NCI-H128 (cell line): Measurements from ENCODE around the gene CHRNA3.

ENCODE experiments used
- DNase-seq: peaks from one replicate; lab custom pipeline; 2025; ENCODE audit not compliant: unreplicated experiment; lab: John Stamatoyannopoulos, UW

Gene CHRNA3

DNA sequence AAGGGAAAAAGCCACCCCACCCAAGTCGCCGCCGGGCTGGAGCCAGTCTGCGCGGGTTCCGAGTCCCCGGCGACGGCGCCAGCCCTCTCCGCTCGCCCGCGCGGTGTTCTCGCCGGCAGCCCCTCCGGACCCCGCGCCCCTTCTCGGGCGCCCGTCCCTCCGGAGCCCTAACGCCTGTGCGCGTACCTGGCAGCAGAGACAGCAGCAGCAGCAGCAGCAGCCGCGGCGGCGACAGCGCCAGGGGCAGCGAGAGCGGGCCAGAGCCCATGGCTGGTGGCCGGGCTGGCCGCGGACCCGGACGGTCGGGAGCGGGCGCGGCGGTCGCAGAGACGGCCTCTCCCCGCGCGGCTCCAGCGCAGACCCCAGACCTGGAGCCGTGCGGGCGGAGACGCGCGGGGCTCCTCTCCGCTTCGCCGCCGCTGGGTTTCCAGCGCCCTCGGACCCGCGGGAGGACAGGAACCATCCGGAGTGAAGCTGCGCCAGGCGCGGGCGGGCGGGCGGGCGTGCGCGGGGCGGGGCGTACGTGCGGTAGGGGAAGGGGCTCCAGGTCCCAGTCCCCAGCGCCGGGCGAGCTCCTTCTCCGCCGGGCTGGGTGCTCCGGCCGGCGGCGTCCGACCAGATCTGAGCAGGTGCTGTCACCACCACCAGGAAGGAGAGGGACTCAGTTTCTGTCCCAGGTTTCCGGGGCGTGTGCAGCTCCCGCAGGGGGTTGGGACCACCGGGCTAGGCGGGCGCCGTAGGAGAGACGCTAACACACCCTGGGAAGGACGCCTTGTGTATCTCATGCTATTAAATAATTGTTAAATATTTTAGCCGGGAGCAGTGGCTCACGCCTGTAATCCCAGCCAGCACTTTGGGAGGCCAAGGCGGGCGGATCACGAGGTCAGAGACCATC lies at the start of gene CHRNA3:
TSS of gene CHRNA3 (minus strand) at position 470 of the 895 bp plus-strand sequence. CDS start at position 268, 202 bp downstream.
- DNase-seq: no peak

GRCh38 chr15:78668987-78669386 lies 48.2 kb upstream of the CHRNA3 start:
- no peak for DNase-seq

- no peak for DNase-seq
Observed at GRCh38 chr15:78667578-78668236, 46.9 kb upstream of the CHRNA3 start.

DNA sequence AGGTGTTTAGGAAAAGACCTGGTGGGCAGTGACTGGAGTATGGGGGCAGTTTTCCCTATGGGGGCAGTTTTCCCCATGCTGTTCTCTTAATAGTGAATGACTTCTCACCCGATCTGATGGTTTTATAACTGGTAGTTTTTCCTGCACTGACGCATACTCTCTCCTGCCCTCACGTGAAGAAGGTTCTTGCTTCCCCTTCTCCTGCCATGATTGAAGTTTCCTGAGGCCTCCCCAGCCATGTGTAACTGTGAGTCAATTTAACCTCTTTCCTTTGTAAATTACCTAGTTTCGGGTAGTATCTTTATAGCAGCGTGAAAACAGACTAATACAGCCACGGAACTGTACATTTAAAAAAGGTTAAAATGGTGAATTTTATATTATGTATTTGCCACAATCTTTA lies 45.2 kb upstream of the CHRNA3 start:
- DNase-seq: no peak

DNA sequence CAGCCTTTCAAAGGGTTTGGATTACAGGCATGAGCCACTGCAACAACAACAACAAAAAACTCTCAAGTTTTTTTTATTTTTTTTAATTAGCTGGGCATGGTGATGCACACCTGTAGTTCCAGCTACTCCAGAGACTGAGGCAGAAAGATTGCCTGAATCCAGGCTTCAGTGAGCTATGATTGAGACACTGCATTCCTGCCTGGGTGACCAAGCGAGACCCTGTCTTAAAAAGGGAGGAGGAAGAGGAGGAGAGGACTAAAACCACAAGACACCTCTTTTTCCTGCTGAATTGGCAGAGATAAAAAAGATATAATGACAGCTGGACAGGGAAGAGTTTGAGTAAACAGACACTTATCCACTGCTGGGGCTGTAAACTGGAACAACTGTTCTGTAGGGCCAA lies 42.9 kb upstream of the CHRNA3 start:
- no peak for DNase-seq

GRCh38 chr15:78662028-78662427 lies 41.2 kb upstream of the CHRNA3 start:
- no peak for DNase-seq

- no peak for DNase-seq
Observed at GRCh38 chr15:78661001-78661400, 40.2 kb upstream of the CHRNA3 start.

DNA sequence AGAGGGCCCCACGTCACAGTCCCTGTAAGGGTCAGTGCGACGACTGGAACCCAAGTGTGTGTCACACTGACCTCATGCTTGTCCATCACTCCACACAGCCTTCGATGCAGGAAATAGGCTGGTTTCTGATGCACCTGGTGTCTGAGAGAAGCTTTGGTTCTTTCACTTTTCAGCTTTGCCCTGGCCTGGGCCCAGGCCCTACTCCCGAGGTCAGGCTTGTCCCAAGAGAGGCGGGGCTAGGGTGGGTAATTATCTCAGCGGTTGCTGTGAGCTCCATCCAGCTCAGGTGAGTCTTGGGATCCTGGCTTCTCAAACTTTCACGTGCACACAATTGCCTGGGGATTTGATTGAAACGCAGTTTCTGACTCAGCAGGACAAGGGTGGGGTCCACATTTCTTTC lies 39.8 kb upstream of the CHRNA3 start:
- no peak for DNase-seq

DNA sequence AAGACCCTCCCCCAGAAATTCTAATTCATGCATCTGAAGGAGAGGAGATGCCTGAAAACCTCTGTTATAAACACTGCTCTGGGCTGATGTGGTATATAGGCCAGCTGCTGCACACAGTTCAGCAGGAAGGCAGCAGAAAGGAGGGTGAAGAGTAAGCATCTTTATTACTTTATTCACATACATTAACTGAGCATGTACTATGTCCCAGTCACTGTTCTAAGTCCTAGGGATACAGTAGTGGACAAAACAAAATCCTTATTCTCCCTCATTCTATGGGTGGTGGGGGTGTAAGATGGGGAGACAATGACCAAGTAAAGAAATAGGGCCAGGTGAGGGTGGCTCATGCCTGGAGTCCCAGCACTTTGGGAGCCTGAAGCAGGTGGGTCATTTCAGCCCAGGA lies 38.0 kb upstream of the CHRNA3 start:
- no peak for DNase-seq

GRCh38 chr15:78654272-78654671 lies 33.5 kb upstream of the CHRNA3 start:
- DNase-seq: no peak

- no peak for DNase-seq
Observed at GRCh38 chr15:78651930-78652615, 31.3 kb upstream of the CHRNA3 start.

DNA sequence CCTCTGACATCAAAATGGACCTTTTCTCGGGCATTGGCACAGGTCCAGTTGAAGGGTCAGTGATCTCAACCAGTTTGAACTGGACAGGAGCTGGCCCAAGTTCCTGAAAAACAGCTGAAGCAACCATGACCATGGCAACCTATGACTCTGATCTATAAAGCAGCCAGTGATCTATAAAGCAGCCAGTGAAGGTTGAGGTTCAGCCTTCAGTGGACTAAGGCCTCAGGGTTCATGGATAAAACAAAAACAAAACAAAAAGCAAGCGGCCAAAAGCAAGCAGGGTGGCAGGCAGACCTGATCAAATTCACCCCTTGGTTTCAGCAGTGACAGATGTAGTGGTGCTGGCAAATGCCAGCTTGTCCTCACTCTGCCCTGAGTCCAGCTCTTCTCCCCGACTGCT lies 30.2 kb upstream of the CHRNA3 start:
- no peak for DNase-seq

GRCh38 chr15:78650022-78650421 lies 29.2 kb upstream of the CHRNA3 start:
- no peak for DNase-seq

GRCh38 chr15:78645009-78645408 lies 24.2 kb upstream of the CHRNA3 start:
- DNase-seq: no peak

GRCh38 chr15:78642331-78642730 lies 21.5 kb upstream of the CHRNA3 start:
- DNase-seq: no peak

DNA sequence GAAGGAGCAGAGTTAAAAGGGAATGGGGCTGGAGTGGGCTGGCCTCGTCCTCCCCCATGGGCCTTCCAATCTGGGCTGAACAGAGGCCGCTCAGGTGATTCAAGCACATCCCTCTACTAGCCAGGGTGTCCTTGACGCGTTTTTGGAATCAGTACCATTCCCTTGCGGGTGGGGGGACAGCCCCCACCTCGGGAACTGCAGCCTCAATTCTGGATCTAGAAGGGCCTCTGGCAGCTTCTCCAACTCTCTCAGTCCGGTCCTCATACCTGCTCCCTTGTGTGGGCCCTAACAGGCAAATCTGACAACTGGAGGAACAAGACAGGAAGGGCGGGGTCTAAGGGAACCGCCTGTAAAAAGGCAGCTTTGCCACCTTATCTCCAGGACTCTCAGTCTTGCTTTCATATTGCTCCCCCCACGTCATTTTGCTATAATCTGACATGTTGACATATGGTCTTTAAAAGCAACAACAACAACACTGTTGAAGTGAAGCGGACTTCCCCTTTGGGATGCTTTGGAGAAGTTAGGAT lies 21.0 kb upstream of the CHRNA3 start:
- DNase-seq: no peak

DNA sequence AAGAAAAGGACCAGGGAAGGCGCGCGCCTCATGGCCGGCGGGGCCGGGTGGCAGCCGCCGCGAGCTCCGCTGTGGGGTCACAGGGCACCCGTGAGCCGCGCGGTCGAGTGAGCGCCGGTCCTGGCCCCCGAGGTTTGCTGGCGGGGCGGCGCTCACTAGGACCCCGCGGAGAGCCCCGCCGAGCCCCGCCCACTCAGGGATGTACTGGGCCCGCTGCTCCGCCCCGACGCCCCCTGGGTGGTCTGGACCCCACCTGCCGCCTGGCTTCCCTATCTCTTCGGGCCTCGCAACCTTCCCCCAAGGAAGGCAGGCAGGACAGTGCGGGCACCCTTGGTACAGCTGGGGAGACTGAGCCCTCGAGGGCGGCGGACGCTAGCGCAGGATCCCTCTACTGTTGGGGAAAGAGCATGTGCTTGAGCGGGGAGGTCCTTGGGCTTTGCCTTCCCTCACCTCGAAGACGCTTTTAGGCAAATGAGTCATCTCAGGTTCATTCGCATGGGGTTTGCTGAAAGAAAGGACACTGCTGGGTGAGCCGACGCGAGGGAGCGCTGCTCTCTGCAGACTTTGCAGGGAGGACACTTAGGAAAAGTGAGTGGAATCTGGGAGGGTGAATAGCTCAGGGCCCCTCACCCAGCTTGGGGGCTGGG lies 20.4 kb upstream of the CHRNA3 start, which contains the start of gene CHRNB4:
TSS of gene CHRNB4 (minus strand) at position 109 of the 647 bp plus-strand sequence. CDS start at position 32, 77 bp downstream.
- DNase-seq: no peak

DNA sequence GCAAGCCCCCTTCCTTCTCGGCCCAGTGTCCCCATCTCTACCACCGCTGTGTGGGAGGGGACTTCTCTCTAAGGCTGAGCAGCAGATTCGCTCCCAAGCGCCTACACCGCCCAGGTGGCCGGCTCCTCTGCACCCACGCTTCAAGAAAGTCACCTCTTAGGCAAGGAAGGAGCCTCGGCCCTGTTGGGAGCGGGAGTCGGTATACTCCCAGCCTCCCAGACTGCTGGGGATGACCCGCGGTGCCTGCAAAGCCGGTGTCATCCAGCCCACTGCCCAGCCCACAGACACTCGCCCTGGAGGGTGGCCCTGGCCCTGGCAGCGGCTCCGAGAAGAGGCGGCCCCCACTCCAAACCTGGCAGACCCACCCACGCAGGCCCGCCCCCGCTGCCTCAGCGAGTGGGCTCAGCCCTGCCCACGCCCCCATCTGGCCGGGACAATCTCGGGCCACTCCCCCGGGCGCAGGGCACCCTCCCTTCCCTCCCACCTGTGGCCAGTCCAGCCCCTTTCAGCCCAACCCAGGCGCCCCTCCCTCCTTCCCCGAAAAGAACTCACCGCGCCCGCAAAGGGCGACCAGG lies 19.8 kb upstream of the CHRNA3 start:
- no peak for DNase-seq

- DNase-seq: peak; percentile 33
Observed at GRCh38 chr15:78638658-78639314, 18.0 kb upstream of the CHRNA3 start.
